SHP77 treated with DMSO at 0.1 percent for 48 hours (cell line): Measurements from ENCODE around the gene MYL3.

Source experiments
- DNase-seq: peaks from one replicate; lab custom pipeline; 2025; lab: John Stamatoyannopoulos, UW

The MYL3 gene

DNA sequence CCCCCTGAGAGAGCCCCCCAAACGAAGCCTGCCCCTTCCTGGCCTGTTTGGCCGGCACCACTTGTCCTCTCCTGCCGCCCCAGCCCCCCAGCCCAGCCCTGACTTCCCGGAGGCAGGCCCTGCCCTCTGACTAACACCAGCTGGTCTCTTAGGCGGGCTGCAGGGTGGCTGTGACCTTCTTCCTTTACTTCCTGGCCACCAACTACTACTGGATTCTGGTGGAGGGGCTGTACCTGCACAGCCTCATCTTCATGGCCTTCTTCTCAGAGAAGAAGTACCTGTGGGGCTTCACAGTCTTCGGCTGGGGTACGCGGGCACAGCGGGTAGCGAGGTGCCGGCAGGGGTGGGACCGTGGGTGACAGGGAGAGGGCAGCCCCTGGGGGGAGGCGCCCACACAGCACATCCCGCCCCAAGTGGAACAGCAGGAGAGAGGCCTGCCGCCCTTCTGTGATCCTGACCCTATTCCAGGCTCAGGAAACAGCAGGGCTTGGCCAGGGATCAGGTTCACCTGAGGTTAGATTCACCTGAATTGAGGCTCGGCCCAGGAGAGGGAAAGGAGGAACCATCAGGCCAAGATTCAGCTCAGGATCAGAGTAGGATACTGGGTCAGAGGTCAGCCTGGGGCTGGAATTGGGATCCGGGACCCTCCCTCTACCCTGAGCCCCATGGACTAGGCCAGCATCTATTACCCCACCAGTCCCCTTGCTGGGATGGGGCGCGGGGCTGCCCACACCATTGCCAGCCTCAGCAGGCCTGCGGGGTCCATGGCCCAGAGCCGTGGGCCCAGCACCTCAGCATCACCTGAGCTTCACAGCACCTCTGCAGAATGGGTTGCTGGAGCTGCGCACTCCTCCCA, 36.1 kb upstream of the MYL3 start:
- no peak for DNase-seq

DNA sequence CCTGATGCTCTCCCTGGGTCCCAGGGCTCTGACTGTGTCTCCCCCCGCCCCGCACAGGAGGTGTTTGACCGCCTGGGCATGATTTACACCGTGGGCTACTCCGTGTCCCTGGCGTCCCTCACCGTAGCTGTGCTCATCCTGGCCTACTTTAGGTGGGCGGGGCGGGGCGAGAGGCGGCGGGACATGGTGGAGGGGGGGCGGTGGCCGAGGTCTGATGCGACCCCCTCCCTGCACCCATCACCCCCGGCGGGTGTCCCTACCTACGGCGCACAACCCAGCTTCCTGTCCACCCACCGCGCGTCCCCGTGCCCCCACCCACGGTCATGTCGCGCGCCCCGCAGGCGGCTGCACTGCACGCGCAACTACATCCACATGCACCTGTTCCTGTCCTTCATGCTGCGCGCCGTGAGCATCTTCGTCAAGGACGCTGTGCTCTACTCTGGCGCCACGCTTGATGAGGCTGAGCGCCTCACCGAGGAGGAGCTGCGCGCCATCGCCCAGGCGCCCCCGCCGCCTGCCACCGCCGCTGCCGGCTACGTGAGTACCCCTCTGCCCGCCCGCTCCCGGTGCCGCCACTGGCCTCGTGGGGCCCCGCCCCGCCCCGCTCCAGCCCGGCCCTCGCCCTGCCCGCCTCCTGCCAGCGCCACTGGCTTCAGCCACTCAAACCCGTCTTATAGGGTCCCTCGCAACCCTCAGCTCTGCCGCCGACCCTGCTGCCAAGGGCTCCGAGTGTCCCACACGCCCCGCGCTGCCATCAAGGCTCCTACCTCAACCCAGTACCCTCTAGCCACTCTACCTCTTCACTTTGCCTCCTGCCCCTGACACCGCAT, 35.3 kb upstream of the MYL3 start:
- DNase-seq: no peak

DNA sequence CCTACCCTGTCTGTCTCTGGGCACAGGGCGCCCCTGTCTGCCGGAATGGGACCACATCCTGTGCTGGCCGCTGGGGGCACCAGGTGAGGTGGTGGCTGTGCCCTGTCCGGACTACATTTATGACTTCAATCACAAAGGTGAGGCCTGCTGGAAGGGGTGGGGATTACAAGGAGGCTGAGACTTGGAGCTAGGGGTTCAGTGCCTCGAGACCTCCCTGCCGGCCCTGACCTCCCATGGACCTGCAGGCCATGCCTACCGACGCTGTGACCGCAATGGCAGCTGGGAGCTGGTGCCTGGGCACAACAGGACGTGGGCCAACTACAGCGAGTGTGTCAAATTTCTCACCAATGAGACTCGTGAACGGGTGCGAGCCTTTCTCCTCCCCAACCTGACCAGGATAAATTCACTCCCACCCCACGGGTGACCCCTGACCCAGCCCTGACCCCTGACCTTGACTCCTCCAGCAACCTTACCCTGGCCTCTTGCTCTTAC, 34.6 kb upstream of the MYL3 start:
- no peak for DNase-seq

- DNase-seq: no peak
These were observed 33.8 kb upstream of the MYL3 start for GRCh38 chr3:46897031-46897430.

- DNase-seq: no peak
These were observed 33.1 kb upstream of the MYL3 start for GRCh38 chr3:46896386-46896785.

DNA sequence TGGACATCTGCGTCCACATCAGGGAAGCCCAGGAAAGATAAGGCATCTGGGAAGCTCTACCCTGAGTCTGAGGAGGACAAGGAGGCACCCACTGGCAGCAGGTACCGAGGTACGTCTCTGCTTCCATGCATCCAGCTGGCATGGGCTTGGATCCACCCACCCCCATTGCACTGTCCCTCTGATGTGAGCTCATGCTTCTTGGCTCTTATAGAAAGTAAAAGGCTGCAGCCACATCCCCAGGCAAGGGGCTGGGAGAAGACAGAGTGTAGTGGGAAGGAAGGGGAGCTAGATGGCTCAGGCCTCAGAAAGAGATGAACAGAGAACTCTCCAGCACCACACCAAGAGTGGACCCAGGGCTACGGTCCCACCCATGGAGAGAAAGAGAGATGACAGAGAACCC, 32.5 kb upstream of the MYL3 start:
- no peak for DNase-seq

DNA sequence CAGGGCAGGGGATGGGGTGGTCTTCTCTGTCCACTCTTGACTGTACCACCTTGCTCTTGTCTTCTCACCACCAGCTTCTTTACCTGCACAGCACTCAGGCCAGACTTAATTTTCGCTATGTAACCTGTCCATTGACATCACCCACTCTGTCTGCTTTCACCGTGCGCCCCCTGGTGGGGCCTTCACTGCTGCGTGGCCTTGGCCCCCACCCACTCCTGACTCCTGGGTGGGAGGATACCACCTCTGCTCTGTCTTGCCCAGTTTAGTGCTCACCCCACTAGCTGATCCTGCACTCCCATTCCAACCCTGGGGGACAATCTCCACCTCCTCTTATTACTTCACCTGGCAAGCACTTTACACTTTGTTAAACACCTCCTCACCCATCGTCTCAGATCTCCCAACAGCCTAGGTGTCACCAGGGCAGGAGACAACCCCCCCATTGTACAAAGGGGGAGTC, 32.0 kb upstream of the MYL3 start:
- no peak for DNase-seq

DNA sequence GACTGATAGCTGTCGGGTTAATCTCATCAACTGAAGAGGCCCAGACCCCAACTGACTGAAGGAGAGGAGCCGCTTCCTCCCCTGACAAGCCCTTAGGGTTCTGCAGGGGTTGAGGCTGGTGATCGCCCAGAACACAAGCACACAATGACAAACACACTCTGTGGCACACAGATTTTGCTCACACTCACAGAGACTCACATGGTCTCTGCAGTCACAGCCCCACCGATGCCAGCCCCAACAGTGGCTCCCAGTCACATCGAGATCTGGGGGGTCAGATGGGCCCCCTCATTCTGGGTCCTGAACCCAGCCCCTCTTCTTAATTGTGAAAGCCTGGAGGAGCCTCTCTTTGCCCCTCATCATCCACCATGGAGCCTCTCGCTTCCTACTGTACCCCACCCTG, 31.0 kb upstream of the MYL3 start:
- no peak for DNase-seq

- no peak for DNase-seq
These were observed 30.5 kb upstream of the MYL3 start for GRCh38 chr3:46893763-46894162.

DNA sequence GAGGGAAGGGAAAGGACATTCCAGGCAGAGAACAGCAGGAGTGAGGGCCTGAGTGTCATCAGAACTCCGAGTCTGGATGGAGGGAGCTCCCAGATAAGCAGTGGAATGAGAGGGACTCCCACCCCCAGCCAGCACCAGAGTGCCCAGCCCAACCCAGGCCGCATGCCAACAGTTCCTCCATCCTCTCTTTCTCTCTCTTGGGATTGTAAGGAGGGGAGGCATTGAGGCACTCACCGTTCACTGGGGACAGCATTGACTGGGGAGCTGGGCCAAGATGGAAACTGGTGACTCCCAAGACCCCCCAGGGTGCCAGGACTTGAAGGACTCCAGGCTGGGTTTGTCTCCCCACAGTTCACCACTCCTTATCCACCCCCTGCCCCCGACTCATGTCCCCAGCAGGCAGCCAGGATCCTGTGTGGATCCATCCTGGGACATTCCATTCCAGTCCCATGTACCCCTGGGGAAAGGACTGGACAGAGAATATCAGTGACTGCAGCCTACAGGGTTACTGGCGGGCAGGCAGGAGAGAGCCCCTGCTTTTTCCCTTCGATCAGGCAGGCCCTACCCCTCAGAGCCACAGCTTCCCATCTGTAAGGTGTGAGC, 30.0 kb upstream of the MYL3 start:
- DNase-seq: no peak

DNA sequence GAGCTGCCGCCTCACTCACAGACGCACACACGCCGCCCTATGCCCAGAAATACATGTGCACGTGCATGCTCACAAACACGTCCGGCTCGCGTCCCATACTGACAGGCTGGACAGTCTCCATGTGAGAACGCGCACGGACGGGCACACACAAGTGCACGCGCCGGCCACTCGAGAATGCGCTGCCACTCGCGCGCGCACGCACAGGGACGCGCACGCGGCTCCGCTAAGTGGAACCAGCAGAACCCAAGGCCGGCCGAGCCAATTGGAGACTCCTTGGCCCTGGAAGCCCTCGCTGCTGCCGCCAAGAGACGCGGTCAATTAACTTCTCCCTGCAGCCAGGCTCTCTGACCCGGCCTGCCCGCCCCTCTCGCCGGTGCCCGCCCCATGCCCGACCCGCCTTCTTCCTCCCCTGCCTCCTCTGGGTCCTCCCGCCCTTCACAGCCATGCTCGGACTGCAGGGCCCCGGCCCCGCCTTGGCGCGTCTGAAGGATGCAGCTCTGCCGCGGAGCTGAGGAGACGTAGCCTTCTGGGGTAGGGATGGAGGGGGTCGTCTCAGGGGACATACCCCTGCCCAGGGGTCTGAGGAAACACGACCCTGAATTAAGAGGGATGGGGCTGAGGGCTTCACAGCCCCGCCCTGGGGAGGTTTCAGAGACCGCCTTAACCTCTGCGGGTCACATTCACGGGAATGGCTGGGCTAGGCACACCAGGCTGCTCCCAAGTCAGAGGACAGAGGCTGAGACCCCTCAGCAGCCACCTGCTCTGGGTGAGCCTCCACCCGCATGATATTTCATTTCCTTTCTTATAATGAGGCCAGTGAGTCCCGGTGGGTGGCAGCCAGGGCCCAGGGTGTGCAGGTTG, 29.3 kb upstream of the MYL3 start:
- no peak for DNase-seq

DNA sequence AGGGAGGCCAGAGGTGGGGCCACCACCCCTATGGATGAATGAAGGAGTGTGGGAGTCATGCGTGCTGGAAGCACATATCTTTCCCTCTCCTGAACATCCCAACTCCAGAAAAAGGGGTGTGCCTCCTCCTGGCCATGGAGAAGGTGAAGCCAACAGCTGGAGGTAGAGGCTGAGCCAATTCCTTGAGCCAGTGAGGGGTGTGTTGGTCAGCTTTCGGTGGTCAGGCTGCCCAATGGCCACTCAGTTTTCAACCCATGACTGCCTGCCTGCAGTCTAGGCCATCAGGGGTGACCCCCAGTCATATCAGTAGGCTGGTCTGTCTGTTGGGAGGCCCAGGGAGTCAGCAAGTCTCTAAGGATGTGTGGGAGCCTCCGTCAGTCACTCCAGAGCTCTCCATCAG, 27.9 kb upstream of the MYL3 start:
- no peak for DNase-seq

DNA sequence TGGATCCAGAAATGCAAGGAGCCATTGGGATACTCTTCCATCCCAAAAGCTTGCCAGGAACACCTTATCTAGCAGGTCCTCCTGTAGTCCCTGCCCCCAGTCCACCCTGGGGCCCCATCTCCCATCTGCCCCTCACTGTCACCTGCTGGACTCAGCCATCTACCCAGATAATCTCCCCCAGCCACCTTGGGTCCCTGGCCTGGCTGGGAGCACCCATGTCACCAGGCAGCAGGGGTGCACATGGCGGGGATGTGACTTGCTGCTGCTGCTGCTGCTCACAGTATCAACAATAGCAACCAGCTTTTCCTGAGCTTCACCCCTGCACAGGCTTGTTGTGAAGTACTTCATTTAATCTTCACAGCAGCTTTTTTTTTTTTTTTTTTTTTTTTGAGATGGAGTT, 26.9 kb upstream of the MYL3 start:
- no peak for DNase-seq

DNA sequence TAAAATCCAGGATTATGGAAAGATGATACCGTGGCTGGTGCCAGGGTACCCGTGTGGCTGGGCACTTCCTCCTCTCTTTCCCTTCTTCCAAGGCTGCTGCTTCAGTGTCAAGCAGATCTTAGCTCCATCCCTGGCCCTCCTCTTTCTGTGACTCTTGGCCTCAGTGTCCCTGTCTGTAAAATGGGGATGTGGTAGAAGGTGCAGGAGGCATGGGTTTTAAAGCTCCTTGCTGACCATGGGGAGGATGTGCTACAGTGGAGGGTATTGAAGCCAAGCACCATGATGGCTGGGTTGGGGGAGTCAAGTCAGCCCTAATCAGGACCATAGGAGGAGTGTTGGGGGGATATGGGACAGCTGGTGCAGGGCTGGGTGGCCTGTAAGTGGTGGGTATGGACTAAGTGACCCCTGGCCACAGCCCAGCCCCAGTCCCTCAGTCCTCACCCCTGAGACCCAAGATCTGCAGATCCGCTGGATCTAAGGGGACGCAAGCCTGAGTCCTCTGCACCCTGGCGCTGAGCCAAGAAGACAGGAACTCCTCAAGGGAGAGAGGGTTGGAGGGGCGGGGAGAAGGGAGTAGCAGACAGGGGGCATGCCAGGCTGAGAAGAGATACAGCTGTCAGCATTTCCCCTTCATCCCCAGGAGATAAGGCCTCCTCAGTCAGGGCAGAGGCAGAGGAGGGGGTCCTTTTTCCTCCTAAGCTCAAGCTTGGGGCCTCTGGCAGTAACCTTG, 26.3 kb upstream of the MYL3 start:
- no peak for DNase-seq

- DNase-seq: no peak
These were observed 25.5 kb upstream of the MYL3 start for GRCh38 chr3:46888705-46889104.

DNA sequence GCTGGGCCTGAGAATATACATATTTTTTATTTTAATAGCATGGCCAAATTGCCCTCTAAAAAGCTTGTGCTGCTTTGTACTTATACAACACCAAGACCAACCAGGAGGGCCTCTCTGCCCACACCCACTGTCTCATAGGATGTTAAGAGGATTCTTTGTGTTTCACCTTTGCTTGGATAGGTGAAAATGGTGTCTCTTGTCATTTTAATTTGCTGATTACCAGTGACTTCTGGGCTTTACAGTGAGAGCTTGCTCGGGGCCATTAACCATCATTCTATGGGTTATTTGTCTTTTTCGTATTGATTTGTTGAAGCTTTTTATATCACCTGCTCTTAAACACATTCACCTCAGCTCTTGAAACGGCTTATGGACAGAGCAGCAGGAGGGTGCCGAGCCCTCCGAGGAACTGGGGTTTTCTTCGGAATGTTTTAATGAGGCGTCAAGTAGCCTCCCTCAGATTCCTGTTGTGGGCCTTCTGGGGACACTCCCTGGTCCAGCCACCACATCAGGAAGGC, 24.8 kb upstream of the MYL3 start:
- DNase-seq: no peak

DNA sequence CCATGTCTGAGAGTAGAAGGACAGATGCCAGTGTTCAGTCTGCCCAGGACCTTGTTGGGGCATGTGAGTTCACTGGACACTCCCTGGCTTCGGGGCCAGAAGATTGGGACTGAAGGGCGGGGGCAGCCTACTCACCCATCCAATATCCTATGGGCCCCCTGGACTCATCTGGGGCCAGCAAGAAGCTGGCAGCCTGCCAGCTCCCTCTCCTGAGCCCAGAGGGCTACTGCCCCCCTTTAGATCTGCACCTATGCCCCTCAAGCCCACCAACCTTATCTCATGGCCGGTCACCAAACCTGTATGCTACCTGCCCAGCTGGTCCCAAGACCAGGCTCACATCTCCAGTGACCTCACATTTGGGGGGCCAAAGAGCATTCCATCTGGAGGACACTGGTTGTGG, 22.4 kb upstream of the MYL3 start:
- DNase-seq: no peak

DNA sequence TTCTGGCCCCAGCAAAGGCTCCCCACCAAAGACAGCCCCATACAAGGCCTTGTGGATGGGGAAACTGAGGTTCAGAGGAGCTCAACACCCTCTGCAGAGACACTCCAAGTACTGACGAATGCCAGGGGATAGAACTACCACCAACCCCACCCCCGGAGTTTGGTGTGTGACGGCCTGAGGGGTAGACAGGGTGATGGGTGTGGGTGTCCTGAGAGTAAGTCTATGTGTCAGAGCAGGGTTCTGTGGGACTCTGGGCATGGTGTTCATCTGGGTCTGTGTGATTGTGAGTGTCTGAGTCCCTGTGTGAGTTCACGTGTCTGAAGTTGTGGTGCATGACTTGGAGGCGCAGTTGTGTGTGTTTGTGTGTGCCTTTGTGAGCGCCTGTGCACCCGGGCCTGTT, 21.7 kb upstream of the MYL3 start:
- DNase-seq: no peak

DNA sequence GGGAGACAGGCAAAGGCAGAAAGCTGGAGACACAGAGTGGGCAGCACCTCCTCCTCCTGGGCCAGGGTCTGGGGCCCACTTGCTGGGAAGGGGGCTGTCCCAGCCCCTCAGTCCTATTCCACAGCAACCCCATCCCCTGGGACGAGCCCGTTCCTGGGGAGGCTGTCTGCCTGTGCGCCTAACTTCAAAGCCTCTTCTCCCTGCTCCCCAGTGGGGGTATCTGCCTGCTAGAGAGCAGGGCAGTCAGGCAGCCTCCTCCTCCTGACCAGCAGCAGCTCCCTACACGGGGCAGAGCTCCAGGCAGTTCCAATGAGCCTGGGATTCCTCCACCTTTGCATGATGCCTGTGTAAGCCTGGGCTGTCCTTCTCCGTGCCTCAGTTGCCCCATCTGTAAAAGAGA, 21.2 kb upstream of the MYL3 start:
- DNase-seq: no peak

GRCh38 chr3:46883830-46884185, 20.6 kb upstream of the MYL3 start:
- no peak for DNase-seq
